ENCODE data around the gene SLC17A6.

The SLC17A6 gene

DNA sequence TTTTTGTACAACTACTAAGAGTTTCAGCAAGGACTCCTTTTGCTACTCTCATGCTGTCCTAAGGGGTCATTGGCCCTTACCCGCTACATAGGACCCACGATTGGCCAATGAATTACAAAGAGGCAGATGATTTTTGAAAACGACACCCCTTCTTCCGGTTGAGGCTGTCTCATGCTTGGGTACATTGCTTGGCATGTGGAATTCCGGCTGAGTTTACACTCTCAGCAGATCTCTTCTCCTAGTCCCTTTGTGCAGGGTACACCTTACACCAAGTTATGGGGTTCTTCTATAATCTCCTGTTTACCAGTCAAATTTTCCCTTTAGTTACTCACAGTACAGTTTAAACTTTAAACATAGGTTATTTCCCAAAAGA is 52.1 kb downstream of the SLC17A6 start:
- DNase-seq: no peak

DNA sequence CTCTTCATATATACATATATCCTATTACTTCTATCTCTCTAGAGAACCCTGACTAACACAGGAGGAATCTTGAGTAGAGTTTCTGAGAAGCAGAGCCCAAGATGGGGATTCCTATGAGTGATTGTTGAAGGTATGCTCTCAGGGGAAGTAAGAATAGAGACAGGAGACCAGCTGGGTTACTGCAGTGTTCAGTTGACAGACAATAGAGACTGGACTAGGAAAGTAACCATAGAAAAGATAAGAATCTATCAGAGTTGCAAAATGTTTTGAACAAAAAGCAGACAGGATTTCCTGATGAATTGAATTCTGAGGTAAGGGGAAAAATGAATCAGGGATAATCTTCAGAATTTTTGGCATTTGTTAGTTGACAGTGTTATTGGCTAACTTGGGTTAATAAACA is 54.4 kb downstream of the SLC17A6 start:
- DNase-seq: no peak

GRCh38 chr11:22405377-22405776 is 67.2 kb downstream of the SLC17A6 start:
- no peak for DNase-seq

DNA sequence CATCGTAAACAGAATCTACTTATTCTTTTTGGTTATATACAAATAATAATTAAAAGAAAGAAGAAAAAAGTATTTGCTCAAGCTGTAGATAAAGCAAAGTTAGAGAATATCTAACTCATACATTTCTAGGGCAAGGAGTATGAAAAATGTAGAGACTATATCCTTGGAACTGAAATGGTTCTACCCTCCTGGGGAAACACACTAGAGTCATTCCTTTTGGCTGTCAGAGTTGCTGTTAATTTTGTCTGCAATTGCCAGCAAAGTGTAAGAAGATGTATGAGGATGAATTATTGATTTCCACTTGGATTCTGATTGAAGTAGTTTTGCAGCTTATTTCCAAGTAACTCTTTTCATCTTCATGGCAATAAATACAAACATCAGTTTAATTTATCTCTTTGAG is 69.1 kb downstream of the SLC17A6 start:
- no peak for DNase-seq

DNA sequence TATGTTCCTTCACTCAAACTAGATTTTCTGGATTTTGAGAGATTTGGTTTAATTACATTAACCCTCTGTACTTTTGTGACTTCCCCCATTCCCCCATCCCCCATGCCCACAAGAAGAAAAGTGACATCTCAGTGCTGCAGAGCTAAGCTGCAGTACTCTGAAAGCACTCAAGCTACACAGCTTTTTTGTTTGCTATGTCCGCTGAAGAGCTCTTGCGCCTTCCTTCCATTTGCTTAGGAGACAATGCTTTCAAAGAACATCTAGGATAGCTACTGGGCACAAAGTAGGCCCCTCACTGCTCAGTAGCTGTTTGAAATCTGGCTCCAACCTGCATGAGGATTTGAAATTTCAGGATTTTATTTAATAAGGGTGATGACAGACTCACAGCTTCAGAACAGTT is 69.7 kb downstream of the SLC17A6 start:
- DNase-seq: no peak

DNA sequence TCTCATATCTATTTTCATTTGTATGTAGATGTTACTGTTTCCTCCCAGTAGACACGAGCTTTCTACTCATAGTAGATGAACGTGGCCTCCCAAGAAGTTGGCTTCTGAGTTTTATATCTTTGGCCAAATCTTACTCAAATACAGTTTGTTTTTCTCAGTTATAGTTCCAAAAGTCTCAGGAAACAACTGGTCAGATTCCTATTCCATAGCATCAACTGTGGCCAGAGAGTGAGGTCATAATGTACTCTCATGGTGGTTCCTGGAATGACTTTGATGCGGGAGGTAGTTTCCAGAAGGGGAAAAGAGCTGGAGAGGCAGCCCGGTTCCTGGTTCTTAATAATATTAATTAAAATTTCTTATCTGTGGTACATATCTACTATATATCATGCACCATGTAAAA is 77.3 kb downstream of the SLC17A6 start:
- DNase-seq: no peak

DNA sequence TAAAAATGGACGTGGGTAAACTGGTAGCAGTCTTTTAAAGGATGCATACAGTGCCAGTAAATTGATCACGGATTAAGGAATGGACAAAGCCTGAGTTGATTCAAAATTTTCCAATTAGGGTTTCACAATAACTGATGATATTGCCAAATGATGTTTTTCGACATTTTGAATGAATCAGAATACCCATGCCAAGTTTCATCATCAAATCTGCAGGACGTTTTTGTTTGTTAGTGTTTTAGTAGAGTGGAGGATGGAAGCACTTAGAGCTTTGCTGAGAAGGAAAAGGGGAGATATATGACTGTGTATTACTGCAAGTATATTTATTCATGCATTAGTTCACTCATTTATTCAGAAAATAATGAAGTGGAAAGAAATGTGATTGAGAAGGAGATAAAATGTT is 78.3 kb downstream of the SLC17A6 start:
- no peak for DNase-seq

GRCh38 chr11:22426915-22427314 is 88.7 kb downstream of the SLC17A6 start:
- no peak for DNase-seq

Data from activated CD4-positive, CD25-positive, alpha-beta regulatory T cell treated with anti-CD3 and anti-CD28 coated beads, Interleukin-2, amount 50 U/mL, for 72 hours (primary cell).